ENCODE results near the gene FBXO31.

The FBXO31 gene

GRCh38 chr16:87410530-87410929, 27.0 kb upstream of the FBXO31 start:
- no peak for TF ChIP-seq TAF1 (IDR thresholded peaks at IDR 0.05; ENCODE audit: borderline replicate concordance, low read depth, low read length)
- TF ChIP-seq POLR2A (IDR thresholded peaks at IDR 0.05; ENCODE audit: low read depth, low read length), result no peak
- TF ChIP-seq POLR2AphosphoS5 (IDR thresholded peaks at IDR 0.05; ENCODE audit: low read depth, low read length), result no peak
- DNase-seq (ENCODE audit: insufficient read length) (no peak), FAIRE-seq (no peak)

- DNase-seq (ENCODE audit: insufficient read length) (no peak), FAIRE-seq (no peak)
- no peak for TF ChIP-seq TAF1 (IDR thresholded peaks at IDR 0.05; ENCODE audit: borderline replicate concordance, low read depth, low read length)
- no peak for TF ChIP-seq POLR2A (IDR thresholded peaks at IDR 0.05; ENCODE audit: low read depth, low read length)
- TF ChIP-seq POLR2AphosphoS5 (IDR thresholded peaks at IDR 0.05; ENCODE audit: low read depth, low read length), result no peak
Measured at GRCh38 chr16:87409781-87410180, 26.2 kb upstream of the FBXO31 start.

DNA sequence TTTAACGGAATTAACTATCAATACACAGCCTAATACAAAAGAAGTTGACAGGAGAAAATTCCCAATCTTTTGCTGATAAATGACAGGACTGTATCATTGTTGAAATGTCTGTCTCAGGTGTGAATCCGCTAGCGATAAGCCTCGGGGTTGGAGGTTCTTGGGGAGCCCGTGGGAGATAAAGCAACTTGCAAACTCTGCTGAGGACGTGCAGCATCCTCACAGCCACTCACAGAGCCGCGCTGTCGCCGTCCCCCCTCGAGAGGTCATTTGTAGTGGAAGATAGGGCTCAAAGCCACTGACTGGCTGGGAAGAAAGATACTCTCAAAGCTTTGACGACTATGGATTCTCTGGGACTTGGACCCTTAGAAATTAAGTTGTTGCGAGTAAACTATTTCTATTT, 25.6 kb upstream of the FBXO31 start:
- DNase-seq (ENCODE audit: insufficient read length), result no peak
- TF ChIP-seq TAF1 (IDR thresholded peaks at IDR 0.05; ENCODE audit: borderline replicate concordance, low read depth, low read length), result no peak
- no peak for TF ChIP-seq POLR2AphosphoS5 (IDR thresholded peaks at IDR 0.05; ENCODE audit: low read depth, low read length)
- no peak for TF ChIP-seq POLR2A (IDR thresholded peaks at IDR 0.05; ENCODE audit: low read depth, low read length)
- no peak for FAIRE-seq

- DNase-seq (ENCODE audit: insufficient read length) (no peak), FAIRE-seq (no peak)
- TF ChIP-seq TAF1 (IDR thresholded peaks at IDR 0.05; ENCODE audit: borderline replicate concordance, low read depth, low read length), result no peak
- no peak for TF ChIP-seq POLR2AphosphoS5 (IDR thresholded peaks at IDR 0.05; ENCODE audit: low read depth, low read length)
- TF ChIP-seq POLR2A (IDR thresholded peaks at IDR 0.05; ENCODE audit: low read depth, low read length), result no peak
Measured at GRCh38 chr16:87407511-87408112, 24.0 kb upstream of the FBXO31 start.

- DNase-seq (ENCODE audit: insufficient read length), result no peak
- TF ChIP-seq POLR2A (IDR thresholded peaks at IDR 0.05; ENCODE audit: low read depth, low read length) (no peak), TAF1 (IDR thresholded peaks at IDR 0.05; ENCODE audit: borderline replicate concordance, low read depth, low read length) (no peak), POLR2AphosphoS5 (IDR thresholded peaks at IDR 0.05; ENCODE audit: low read depth, low read length) (no peak)
- no peak for FAIRE-seq
Measured at GRCh38 chr16:87406495-87407088, 23.0 kb upstream of the FBXO31 start.

DNA sequence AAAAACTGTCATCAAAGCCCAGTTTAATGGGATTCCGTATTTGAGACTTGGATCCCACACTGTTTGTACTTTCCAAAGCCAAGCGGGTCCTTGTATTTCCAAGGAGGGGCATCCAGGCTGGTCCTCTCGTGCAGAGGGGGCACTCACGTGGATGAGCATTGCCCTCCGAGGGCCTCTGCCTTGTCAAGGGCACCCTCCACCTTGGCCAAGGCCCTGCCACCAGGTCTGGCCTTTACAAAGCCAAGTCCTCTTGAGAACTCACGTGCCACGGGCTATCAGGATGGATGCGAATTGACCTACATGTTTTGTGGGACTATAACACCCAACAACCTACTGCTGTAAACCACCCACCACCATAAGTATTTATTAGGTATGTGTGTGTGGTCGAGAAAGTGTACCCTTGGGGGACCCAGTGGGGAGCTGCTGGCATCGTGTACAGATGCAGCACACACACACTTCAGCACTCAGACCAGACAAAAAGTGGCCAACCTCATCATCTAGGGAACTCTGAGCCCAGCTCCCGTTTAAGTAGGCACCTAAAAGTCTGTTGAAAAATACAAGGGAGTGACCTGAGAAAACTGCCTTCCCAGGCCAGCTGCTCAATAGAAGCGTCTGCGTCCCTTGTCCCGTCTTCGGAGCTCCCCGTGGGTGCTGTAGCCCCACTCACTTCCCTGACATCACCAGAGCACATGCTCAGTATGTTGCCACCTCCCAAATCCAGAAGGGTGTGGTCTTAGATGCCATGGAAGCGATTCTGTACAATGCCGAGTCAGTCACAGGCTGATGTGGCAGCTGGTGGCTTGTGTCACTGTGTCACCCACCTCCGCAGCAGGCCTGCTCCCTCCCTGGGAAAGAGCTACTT, 21.4 kb upstream of the FBXO31 start:
- DNase-seq (ENCODE audit: insufficient read length), result no peak
- TF ChIP-seq TAF1 (IDR thresholded peaks at IDR 0.05; ENCODE audit: borderline replicate concordance, low read depth, low read length) (no peak), POLR2AphosphoS5 (IDR thresholded peaks at IDR 0.05; ENCODE audit: low read depth, low read length) (no peak), POLR2A (IDR thresholded peaks at IDR 0.05; ENCODE audit: low read depth, low read length) (no peak)
- no peak for FAIRE-seq

DNA sequence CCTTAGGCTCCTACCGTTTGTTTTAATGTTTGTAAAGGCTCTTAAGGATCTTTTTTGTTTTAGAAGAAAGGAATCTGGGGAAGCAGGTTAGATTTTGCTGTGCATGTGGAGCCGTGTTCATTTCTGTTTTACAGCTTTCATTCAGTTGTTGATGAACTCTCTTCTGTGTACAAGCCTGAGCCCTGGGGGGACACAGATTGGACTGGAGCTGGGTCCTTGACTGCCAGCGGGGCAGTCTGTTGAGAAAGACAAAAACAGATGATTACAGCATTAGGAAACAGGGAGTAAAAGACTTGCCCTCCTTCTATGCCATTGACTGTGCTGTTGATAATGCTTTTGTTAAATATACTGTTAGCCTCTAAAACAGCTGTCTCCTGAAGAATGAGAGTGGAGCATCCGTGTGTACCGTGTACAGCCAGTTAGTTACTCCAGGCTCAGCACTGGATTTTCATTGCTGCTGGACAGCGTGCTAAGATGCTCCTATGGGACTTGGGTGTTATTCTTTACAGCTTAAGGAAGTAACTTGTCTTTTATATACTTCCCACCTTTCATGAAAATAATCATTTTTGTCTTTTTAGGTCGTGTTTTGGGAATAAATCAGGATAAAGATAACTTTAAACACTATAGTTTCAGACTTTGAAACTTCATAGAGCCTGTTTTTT, 11.7 kb upstream of the FBXO31 start:
- no peak for TF ChIP-seq TAF1 (IDR thresholded peaks at IDR 0.05; ENCODE audit: borderline replicate concordance, low read depth, low read length)
- no peak for TF ChIP-seq POLR2A (IDR thresholded peaks at IDR 0.05; ENCODE audit: low read depth, low read length)
- FAIRE-seq (no peak), DNase-seq (ENCODE audit: insufficient read length) (no peak)

GRCh38 chr16:87393680-87394055, 10.1 kb upstream of the FBXO31 start:
- no peak for TF ChIP-seq TAF1 (IDR thresholded peaks at IDR 0.05; ENCODE audit: borderline replicate concordance, low read depth, low read length)
- no peak for TF ChIP-seq POLR2A (IDR thresholded peaks at IDR 0.05; ENCODE audit: low read depth, low read length)
- no peak for TF ChIP-seq POLR2AphosphoS5 (IDR thresholded peaks at IDR 0.05; ENCODE audit: low read depth, low read length)
- no peak for FAIRE-seq
- no peak for DNase-seq (ENCODE audit: insufficient read length)

DNA sequence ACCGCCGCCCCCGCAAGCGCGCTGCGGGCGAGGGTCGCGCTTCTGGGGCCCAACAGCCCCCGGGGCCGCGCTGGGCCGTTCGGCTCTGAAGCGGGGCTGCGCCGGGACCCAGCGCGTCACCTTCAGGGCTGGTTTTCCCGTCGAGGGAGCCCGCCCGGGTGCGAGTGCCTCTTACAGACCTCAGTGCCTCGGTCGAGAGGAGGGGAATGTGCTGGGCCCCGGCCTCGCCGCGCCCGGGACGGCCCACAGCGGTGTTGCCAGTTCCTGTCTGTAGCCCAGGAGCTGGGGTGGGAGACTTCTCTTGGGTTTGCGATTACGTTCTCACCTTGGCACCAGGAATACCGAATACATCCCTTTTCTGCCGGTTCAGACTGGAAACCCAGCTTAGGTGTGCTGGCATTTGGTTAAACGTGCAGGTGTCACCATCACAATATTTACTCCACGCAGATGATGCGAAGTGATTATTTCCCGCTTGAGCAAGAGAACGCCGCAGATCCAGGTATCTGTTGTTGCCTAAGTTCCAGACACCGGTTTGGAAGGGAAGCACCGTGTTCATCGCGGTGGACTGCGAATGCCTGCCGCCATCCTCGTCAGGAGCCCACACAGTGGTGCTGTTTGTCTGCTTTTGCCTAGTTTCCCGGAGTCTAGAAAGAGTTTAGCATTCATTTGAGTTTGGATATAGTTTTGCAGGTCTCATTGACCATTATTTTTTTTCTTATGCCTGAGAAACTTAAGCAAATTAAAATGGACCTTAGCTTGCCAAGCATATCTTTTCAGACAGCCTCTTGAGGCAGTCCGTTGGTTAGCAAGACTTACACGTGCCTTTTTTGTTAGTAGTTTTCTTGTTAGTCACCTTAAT, 9.5 kb upstream of the FBXO31 start:
- TF ChIP-seq POLR2A (IDR thresholded peaks at IDR 0.05; ENCODE audit: low read depth, low read length) (no peak), TAF1 (IDR thresholded peaks at IDR 0.05; ENCODE audit: borderline replicate concordance, low read depth, low read length) (no peak), POLR2AphosphoS5 (IDR thresholded peaks at IDR 0.05; ENCODE audit: low read depth, low read length) (no peak)
- FAIRE-seq (no peak), DNase-seq (ENCODE audit: insufficient read length) (no peak)

GRCh38 chr16:87391950-87392820, 8.6 kb upstream of the FBXO31 start, which contains the start of gene MAP1LC3B:
Gene MAP1LC3B, plus strand, starts transcription at chr16:87392336. Its CDS starts 92 bp downstream, at chr16:87392428.
- peak; percentile 94 for DNase-seq (ENCODE audit: insufficient read length)
- peak; percentile 93 for FAIRE-seq
- TF ChIP-seq POLR2AphosphoS5 (IDR thresholded peaks at IDR 0.05; ENCODE audit: low read depth, low read length) (peak; percentile 73; the same call in 1 of the 2 replicates), TAF1 (IDR thresholded peaks at IDR 0.05; ENCODE audit: borderline replicate concordance, low read depth, low read length) (peak; percentile 95), POLR2A (IDR thresholded peaks at IDR 0.05; ENCODE audit: low read depth, low read length) (peak; percentile 82)

Measured in GM12892 (cell line).